NCI-H1930 (cell line): ENCODE data around the gene FAR2.
"Not testable (repeated sequence)": the region's sequence is repeated elsewhere in the genome, so short reads cannot be mapped to it uniquely, and the experiment has no call there.

Source experiments
- DNase-seq, 2 experiments: peaks; one replicate each; lab custom pipeline; 2025; lab: John Stamatoyannopoulos, UW

Gene FAR2

GRCh38 chr12:29234965-29235626 lies 86.0 kb downstream of the FAR2 start:
- DNase-seq: no peak

GRCh38 chr12:29238822-29239291 lies 89.8 kb downstream of the FAR2 start:
- DNase-seq: no peak

GRCh38 chr12:29239336-29239735 lies 90.3 kb downstream of the FAR2 start:
- DNase-seq: no peak

GRCh38 chr12:29240441-29240840 lies 91.4 kb downstream of the FAR2 start:
- no peak for DNase-seq

GRCh38 chr12:29241821-29242591 lies 92.9 kb downstream of the FAR2 start:
- DNase-seq: no peak

GRCh38 chr12:29242921-29243431 lies 93.9 kb downstream of the FAR2 start:
- DNase-seq: no peak

GRCh38 chr12:29244159-29244765 lies 95.2 kb downstream of the FAR2 start:
- no peak for DNase-seq

- DNase-seq: no peak
Measured at GRCh38 chr12:29245246-29245645, 96.2 kb downstream of the FAR2 start.

GRCh38 chr12:29249930-29250329 lies 100.9 kb downstream of the FAR2 start:
- no peak for DNase-seq

GRCh38 chr12:29253906-29254625 lies 105.0 kb downstream of the FAR2 start:
- no peak for DNase-seq

GRCh38 chr12:29255042-29255441 lies 106.0 kb downstream of the FAR2 start:
- no peak for DNase-seq

- DNase-seq: no peak
Measured at GRCh38 chr12:29256598-29256997, 107.5 kb downstream of the FAR2 start.

- not testable (repeated sequence) for DNase-seq
Measured at GRCh38 chr12:29257687-29258086, 108.6 kb downstream of the FAR2 start.

- no peak for DNase-seq
Measured at GRCh38 chr12:29264424-29264823, 115.3 kb downstream of the FAR2 start.

- no peak for DNase-seq
Measured at GRCh38 chr12:29269706-29270408, 120.8 kb downstream of the FAR2 start.

- DNase-seq: no peak
Measured at GRCh38 chr12:29270446-29270845, 121.4 kb downstream of the FAR2 start.

GRCh38 chr12:29273178-29273843 lies 124.2 kb downstream of the FAR2 start:
- no peak for DNase-seq

GRCh38 chr12:29275834-29276233 lies 126.8 kb downstream of the FAR2 start:
- no peak for DNase-seq

GRCh38 chr12:29277231-29277630 lies 128.2 kb downstream of the FAR2 start:
- DNase-seq: no peak

GRCh38 chr12:29278673-29279420 lies 129.8 kb downstream of the FAR2 start:
- no peak for DNase-seq
